ENCODE data around the gene COX5B. TPM values are rescaled to one million over a fixed set of nuclear protein-coding genes. Genes with fewer than 3 reads are reported as not detected.

The COX5B gene
- total and polyA plus RNA-seq, 7 donors = 635 to 1,354 (median 816) TPM

- H3K4me1 ChIP-seq = peaks cover 14% of the 10 kb centered on the region
- no peak overlapping the region for H3K27ac ChIP-seq
- H3K4me3 ChIP-seq = no peak overlapping the region
- ATAC-seq (no peak), DNase-seq (no peak)
- intact Hi-C loops (cut with DNase I) = no loop called here
- WGBS, 3 donors = 81 to 87% (median 85%) methylated on average over 15 of the region's 15 CpGs
- H3K27me3 ChIP-seq (ENCODE audit: insufficient read depth in 3 of 3, low read length in 2 of 3) = no peaks in the 10 kb centered on the region
- no peaks in the 10 kb centered on the region for H3K9me3 ChIP-seq
- peaks cover 10 to 71% of the 10 kb centered on the region in 2 donors for H3K36me3 ChIP-seq (ENCODE audit: insufficient read depth in 1 of 2, low read depth in 1 of 2)
- TF ChIP-seq CTCF (IDR thresholded peaks at IDR 0.05) = no peak
Measured at GRCh38 chr2:97656905-97657587, 11.2 kb downstream of the COX5B start.

- DNase-seq = no peak
- WGBS, 3 donors = 90 to 91% (median 90%) methylated on average over 37 of the region's 37 CpGs
- intact Hi-C loops (cut with DNase I) = no loop called here
Measured at GRCh38 chr2:97657986-97658690, 12.3 kb downstream of the COX5B start.

GRCh38 chr2:97658691-97659157, 12.9 kb downstream of the COX5B start:
- H3K4me3 ChIP-seq = no peak overlapping the region
- ATAC-seq (no peak), DNase-seq (no peak)
- TF ChIP-seq CTCF (IDR thresholded peaks at IDR 0.05) = no peak
- peaks cover 24% of the 10 kb centered on the region for H3K4me1 ChIP-seq
- H3K9me3 ChIP-seq = no peaks in the 10 kb centered on the region
- H3K27ac ChIP-seq = no peak overlapping the region
- 84 to 85% (median 85%) methylated on average over 13 of the region's 13 CpGs for WGBS, 3 donors
- no peaks in the 10 kb centered on the region for H3K27me3 ChIP-seq (ENCODE audit: insufficient read depth in 3 of 3, low read length in 2 of 3)
- intact Hi-C loops (cut with DNase I) = no loop called here
- peaks cover 10 to 63% of the 10 kb centered on the region in 2 donors for H3K36me3 ChIP-seq (ENCODE audit: insufficient read depth in 1 of 2, low read depth in 1 of 2)

More at GRCh38 chr2:97657986-97658690, 12.3 kb downstream of the COX5B start:
- Histone ChIP-seq H3K27ac (no peak overlapping the region), H3K36me3 (ENCODE audit: insufficient read depth in 1 of 2, low read depth in 1 of 2) (peaks cover 10 to 69% of the 10 kb centered on the region in 2 donors), H3K4me3 (no peak overlapping the region), H3K9me3 (no peaks in the 10 kb centered on the region), H3K4me1 (peaks cover 24% of the 10 kb centered on the region), H3K27me3 (ENCODE audit: insufficient read depth in 3 of 3, low read length in 2 of 3) (no peaks in the 10 kb centered on the region)
- TF ChIP-seq CTCF (IDR thresholded peaks at IDR 0.05) = no peak
- no peak for ATAC-seq

GRCh38 chr2:97659256-97660043, 13.6 kb downstream of the COX5B start:
- Histone ChIP-seq H3K36me3 (ENCODE audit: insufficient read depth in 1 of 2, low read depth in 1 of 2) (peaks cover 10 to 55% of the 10 kb centered on the region in 2 donors), H3K9me3 (no peaks in the 10 kb centered on the region), H3K27me3 (ENCODE audit: insufficient read depth in 3 of 3, low read length in 2 of 3) (no peaks in the 10 kb centered on the region), H3K4me1 (peaks cover 24% of the 10 kb centered on the region), H3K27ac (no peak overlapping the region), H3K4me3 (no peak overlapping the region)
- TF ChIP-seq CTCF (IDR thresholded peaks at IDR 0.05) = no peak
- WGBS, 3 donors = 87 to 89% (median 89%) methylated on average over 28 to 29 of the region's 29 CpGs
- no peak for DNase-seq
- ATAC-seq = no peak
- intact Hi-C loops (cut with DNase I) = loop anchor here in 1 of 2 donors (10.0 kb wide), 1 partner anchor 65 kb away; no protein-coding TSS in a partner anchor
